Motor neuron (in vitro differentiated cells): ENCODE data around the gene LRP5. TPM values are rescaled to one million over a fixed set of nuclear protein-coding genes. Genes with fewer than 3 reads are reported as not detected.

Source experiments
- ATAC-seq, 8 experiments: fragments of 200-7000 bp; cut with Tn5 transposase; replicated peaks in 6 of 8; 2 replicates each; pipeline ENCODE4 v1.8.0; 2021; ENCODE audit warnings: mild to moderate bottlenecking in 8 of 8, moderate library complexity in 8 of 8
- H3K27ac ChIP-seq, 2 donors: fragments of 250-450 bp; sonication (Bioruptor Pico); 2 replicates each; pipeline ENCODE4 v1.9.0; 2021; ENCODE audit warnings: antibody characterized with exemption in 2 of 2, mild to moderate bottlenecking in 2 of 2, moderate library complexity in 1 of 2
- H3K4me1 ChIP-seq, 2 donors: fragments of 250-450 bp; sonication (Bioruptor Pico); replicated peaks in 1 of 2; 2 replicates each; pipeline ENCODE4 v1.6.1; 2021; ENCODE audit warnings: antibody characterized with exemption in 2 of 2, mild to moderate bottlenecking in 2 of 2, moderate library complexity in 1 of 2
- H3K4me3 ChIP-seq, 5 donors: fragments of 250-450 bp; sonication (Bioruptor Pico); 2 replicates each; pipeline ENCODE4 v1.9.0; 2021; ENCODE audit warnings: antibody characterized with exemption in 5 of 5, mild to moderate bottlenecking in 5 of 5, moderate library complexity in 4 of 5
- WGBS, 10 experiments: fragments of 450-650 bp; shearing (Covaris generic); methylation state at CpG; one replicate each; pipeline ENCODE4 v1.0.0; 2022; 5-methylcytosine and 5-hydroxymethylcytosine counted together
- in situ Hi-C, 9 experiments: fragments of 400-800 bp; cut with MboI; loops; one replicate each; pipeline ENCODE4 v1.15.0; 2021; ENCODE audit warnings: low sequenced_read_pairs in 9 of 9, low pct_unique_long_range_greater_than_20kb in 2 of 9; ENCODE audit not compliant: unreplicated experiment in 9 of 9
- total RNA-seq, 8 experiments: library from RNA; unstranded; fragments of 300-600 nt; gene quantifications; 2 replicates each; pipeline versions ENCODE4 v1.2.3 to v1.2.4, GENCODE V29; 2022

The LRP5 gene
- total RNA-seq, 8 experiments from 2014 or later, result 4.8 to 49.4 (median 14.0) TPM

GRCh38 chr11:68302670-68303069, 9.7 kb upstream of the LRP5 start:
- Histone ChIP-seq H3K4me3 (no peak overlapping the region), H3K27ac (no peak overlapping the region), H3K4me1 (no peaks in the 10 kb centered on the region)
- no peak for ATAC-seq
- in situ Hi-C loops, result no loop called here
- 71 to 100% (median 95%) methylated on average over 1 to 4 of the region's 7 CpGs; no CpG with 5 or more reads in 4 of the 10 experiments for WGBS, 10 experiments

GRCh38 chr11:68303083-68303482, 9.3 kb upstream of the LRP5 start:
- Histone ChIP-seq H3K4me3 (no peak overlapping the region), H3K4me1 (no peaks in the 10 kb centered on the region), H3K27ac (no peak overlapping the region)
- in situ Hi-C loops, result no loop called here
- WGBS, 10 experiments, result 29 to 100% (median 80%) methylated on average over 1 to 2 of the region's 2 CpGs; no CpG with 5 or more reads in 3 of the 10 experiments
- ATAC-seq, result no peak

- no peak overlapping the region for H3K4me3 ChIP-seq
- H3K27ac ChIP-seq, result no peak overlapping the region
- in situ Hi-C loops, result no loop called here
- 41 to 100% (median 51%) methylated on average over 1 to 4 of the region's 7 CpGs; no CpG with 5 or more reads in 2 of the 10 experiments for WGBS, 10 experiments
- no peaks in the 10 kb centered on the region for H3K4me1 ChIP-seq
- no peak for ATAC-seq
Measured at GRCh38 chr11:68303982-68304780, 8.2 kb upstream of the LRP5 start.

- H3K4me3 ChIP-seq, result no peak overlapping the region
- H3K27ac ChIP-seq, result no peak overlapping the region
- 58 to 90% (median 83%) methylated on average over 1 to 3 of the region's 3 CpGs; no CpG with 5 or more reads in 5 of the 10 experiments for WGBS, 10 experiments
- no peak for ATAC-seq
- in situ Hi-C loops, result no loop called here
- no peaks in the 10 kb centered on the region for H3K4me1 ChIP-seq
Measured at GRCh38 chr11:68306636-68307035, 5.8 kb upstream of the LRP5 start.

- in situ Hi-C loops, result no loop called here
- Histone ChIP-seq H3K4me3 (no peak overlapping the region), H3K4me1 (no peaks in the 10 kb centered on the region), H3K27ac (no peak overlapping the region)
- ATAC-seq, result no peak
- 20 to 88% (median 82%) methylated on average over 1 to 3 of the region's 11 CpGs; no CpG with 5 or more reads in 7 of the 10 experiments for WGBS, 10 experiments
Measured at GRCh38 chr11:68308068-68308467, 4.3 kb upstream of the LRP5 start.

- in situ Hi-C loops, result no loop called here
- Histone ChIP-seq H3K27ac (no peak overlapping the region), H3K4me3 (no peak overlapping the region), H3K4me1 (peaks cover 2 to 9% of the 10 kb centered on the region in 2 donors)
- WGBS, 10 experiments, result 40 to 100% (median 71%) methylated on average over 1 to 2 of the region's 2 CpGs; no CpG with 5 or more reads in 3 of the 10 experiments
- no peak for ATAC-seq
Measured at GRCh38 chr11:68309621-68310185, 2.7 kb upstream of the LRP5 start.

- WGBS, 10 experiments, result 72 to 100% (median 86%) methylated on average over 3 to 17 of the region's 25 CpGs
- no peak for ATAC-seq
- Histone ChIP-seq H3K27ac (no peak overlapping the region), H3K4me1 (peaks cover 12 to 16% of the 10 kb centered on the region in 2 donors), H3K4me3 (peak overlapping the region in 1 of 5 donors; percentile 64)
- in situ Hi-C loops, result no loop called here
Measured at GRCh38 chr11:68311160-68312116, 953 bp upstream of the LRP5 start.

- ATAC-seq, result peak in 7 of 8 experiments; percentile 2 to 53 (median 11)
- WGBS, 10 experiments, result 0% methylated on average over 4 to 10 of the region's 102 CpGs; no CpG with 5 or more reads in 8 of the 10 experiments
- in situ Hi-C loops, result no loop called here
- Histone ChIP-seq H3K4me3 (peak overlapping the region; percentile 64 to 81 (median 75)), H3K27ac (peak overlapping the region in 1 of 2 donors; percentile 41), H3K4me1 (peaks cover 12 to 16% of the 10 kb centered on the region in 2 donors)
Measured at GRCh38 chr11:68312780-68313573, 586 bp downstream of the LRP5 start.

- peak overlapping the region; percentile 64 to 81 (median 75) for H3K4me3 ChIP-seq
- in situ Hi-C loops, result no loop called here
Measured at GRCh38 chr11:68313574-68314202, 1.3 kb downstream of the LRP5 start.

GRCh38 chr11:68314203-68315170, 2.1 kb downstream of the LRP5 start:
- Histone ChIP-seq H3K4me3 (peak overlapping the region; percentile 64 to 81 (median 75)), H3K27ac (peak overlapping the region in 1 of 2 donors; percentile 3), H3K4me1 (peaks cover 12 to 16% of the 10 kb centered on the region in 2 donors)
- in situ Hi-C loops, result no loop called here
- 11 to 76% (median 33%) methylated on average over 1 to 17 of the region's 27 CpGs for WGBS, 10 experiments
- peak in 6 of 8 experiments; percentile 4 to 23 (median 12) for ATAC-seq

More at GRCh38 chr11:68313574-68314202, 1.3 kb downstream of the LRP5 start:
- Histone ChIP-seq H3K4me1 (peaks cover 12 to 16% of the 10 kb centered on the region in 2 donors), H3K27ac (no peak overlapping the region)
- 0 to 61% (median 5%) methylated on average over 1 to 6 of the region's 19 CpGs; no CpG with 5 or more reads in 1 of the 10 experiments for WGBS, 10 experiments
- peak; percentile 4 to 35 (median 14) for ATAC-seq
